ENCODE results near the gene DTX3L. TPM values are rescaled to one million over a fixed set of nuclear protein-coding genes. Genes with fewer than 3 reads are reported as not detected.

DTX3L gene
- total RNA-seq, 1 experiment from 2014 or later, result 28.4 TPM

- Histone ChIP-seq H3K9me3 (no peaks in the 10 kb centered on the region), H3K36me3 (no peaks in the 10 kb centered on the region), H3K27me3 (no peaks in the 10 kb centered on the region; the same call in 1 of the 2 replicates), H3K4me3 (no peak overlapping the region)
- DNase-seq, result no peak
Measured at GRCh38 chr3:122620399-122620798, 56.3 kb downstream of the DTX3L start.

- H3K4me3 ChIP-seq, result no peak overlapping the region
- no peaks in the 10 kb centered on the region for H3K36me3 ChIP-seq
- no peak for DNase-seq
- H3K27me3 ChIP-seq, result no peaks in the 10 kb centered on the region; the same call in 1 of the 2 replicates
- H3K9me3 ChIP-seq, result no peaks in the 10 kb centered on the region
Measured at GRCh38 chr3:122621112-122621511, 57.0 kb downstream of the DTX3L start.

GRCh38 chr3:122623031-122623829 lies 59.1 kb downstream of the DTX3L start:
- H3K36me3 ChIP-seq, result no peaks in the 10 kb centered on the region
- no peak for DNase-seq
- no peak overlapping the region for H3K4me3 ChIP-seq
- H3K9me3 ChIP-seq, result no peaks in the 10 kb centered on the region
- no peaks in the 10 kb centered on the region; the same call in 1 of the 2 replicates for H3K27me3 ChIP-seq

Other genes with a start within 250 kb of the DTX3L start
- gene CSTA, start 239.1 kb upstream of the DTX3L start, total RNA-seq (2014; rRNA removed; shearing (Covaris generic); ENCODE audit: low replicate concordance), result 1.7 TPM in 1 of 2 replicates, not detected in the other
- gene MIX23, start 181.1 kb upstream of the DTX3L start, total RNA-seq (2014; rRNA removed; shearing (Covaris generic); ENCODE audit: low replicate concordance), result 56.1 and 130 TPM in 2 replicates
- 43.5 and 88.0 TPM in 2 replicates for gene FAM162A, start 180.2 kb upstream of the DTX3L start, total RNA-seq (2014; rRNA removed; shearing (Covaris generic); ENCODE audit: low replicate concordance)
- gene WDR5B, start 148.3 kb upstream of the DTX3L start, total RNA-seq (2014; rRNA removed; shearing (Covaris generic); ENCODE audit: low replicate concordance), result 9.2 and 10.5 TPM in 2 replicates
- 102 and 126 TPM in 2 replicates for gene KPNA1, start 49.4 kb upstream of the DTX3L start, total RNA-seq (2014; rRNA removed; shearing (Covaris generic); ENCODE audit: low replicate concordance)
- gene PARP9, start within 50 bp of the DTX3L start, total RNA-seq (2014; rRNA removed; shearing (Covaris generic); ENCODE audit: low replicate concordance), result 20.8 and 40.0 TPM in 2 replicates
- gene PARP15, start 13.3 kb downstream of the DTX3L start, total RNA-seq (2014; rRNA removed; shearing (Covaris generic); ENCODE audit: low replicate concordance), result 0.10 TPM in 1 of 2 replicates, not detected in the other
- gene PARP14, start 116.5 kb downstream of the DTX3L start, total RNA-seq (2014; rRNA removed; shearing (Covaris generic); ENCODE audit: low replicate concordance), result 17.9 and 18.0 TPM in 2 replicates
- 1.4 and 10.3 TPM in 2 replicates for gene HSPBAP1, start 229.5 kb downstream of the DTX3L start, total RNA-seq (2014; rRNA removed; shearing (Covaris generic); ENCODE audit: low replicate concordance)
- 9.9 and 10.2 TPM in 2 replicates for gene SLC49A4, start 230.7 kb downstream of the DTX3L start, total RNA-seq (2014; rRNA removed; shearing (Covaris generic); ENCODE audit: low replicate concordance)

Measured in MG63 (cell line).